Upper lobe of right lung (tissue), 1 donor: ENCODE results near the gene COX4I2. TPM values are rescaled to one million over a fixed set of nuclear protein-coding genes. Genes with fewer than 3 reads are reported as not detected.

ENCODE experiments used
- ATAC-seq: fragments of 200-7000 bp; cut with Tn5 transposase; one replicate; pipeline ENCODE4 v1.9.1; 2020; ENCODE audit warnings: mild to moderate bottlenecking, moderate library complexity
- DNase-seq: peaks from one replicate; pipeline ENCODE4 v3.0.0-alpha.2; 2020
- H3K27ac ChIP-seq: fragments of 200-600 bp; one replicate; pipeline ENCODE4 v1.8.0; 2022
- H3K27me3 ChIP-seq: fragments of 200-600 bp; one replicate; pipeline ENCODE4 v1.8.0; 2022; ENCODE audit warnings: mild to moderate bottlenecking
- H3K36me3 ChIP-seq: fragments of 200-600 bp; one replicate; pipeline ENCODE4 v1.8.0; 2022
- H3K4me1 ChIP-seq: fragments of 200-600 bp; one replicate; pipeline ENCODE4 v1.8.0; 2022
- H3K4me3 ChIP-seq: fragments of 200-600 bp; one replicate; pipeline ENCODE4 v1.8.0; 2022; ENCODE audit warnings: mild to moderate bottlenecking
- H3K9me3 ChIP-seq: fragments of 200-600 bp; one replicate; pipeline ENCODE4 v1.8.0; 2022
- CTCF ChIP-seq: fragments of 200-600 bp; IDR thresholded peaks from one replicate; pipeline ENCODE4 v1.8.0; 2022; ENCODE audit warnings: antibody characterized with exemption
- intact Hi-C: fragments of 100-400 bp; cut with DNase I; formaldehyde crosslinking; loops from one replicate; pipeline ENCODE4 v1.11.0; 2022
- total RNA-seq: library from RNA; stranded (reverse); fragmentation: NEBNext Ultra II Directional; extraction: Animal tissue kit (Norgen Biotek cat#: 25700); gene quantifications from one replicate; pipeline ENCODE4 v1.2.1, GENCODE V29; 2021
- donor health status: DM: no; HTN: yes; CAD: no; lungs with severe emphysema.

Gene COX4I2
- total RNA-seq, 1 donor from 2014 or later: 19.1 TPM

- Histone ChIP-seq H3K9me3 (no peaks in the 10 kb centered on the region), H3K27me3 (no peaks in the 10 kb centered on the region), H3K4me1 (no peaks in the 10 kb centered on the region), H3K4me3 (no peak overlapping the region), H3K27ac (no peak overlapping the region), H3K36me3 (no peaks in the 10 kb centered on the region)
- ATAC-seq: no peak
- intact Hi-C loops: no loop called here
- TF ChIP-seq CTCF: no peak
- no peak for DNase-seq
Measured at GRCh38 chr20:31653561-31653960, 15.8 kb downstream of the COX4I2 start.

DNA sequence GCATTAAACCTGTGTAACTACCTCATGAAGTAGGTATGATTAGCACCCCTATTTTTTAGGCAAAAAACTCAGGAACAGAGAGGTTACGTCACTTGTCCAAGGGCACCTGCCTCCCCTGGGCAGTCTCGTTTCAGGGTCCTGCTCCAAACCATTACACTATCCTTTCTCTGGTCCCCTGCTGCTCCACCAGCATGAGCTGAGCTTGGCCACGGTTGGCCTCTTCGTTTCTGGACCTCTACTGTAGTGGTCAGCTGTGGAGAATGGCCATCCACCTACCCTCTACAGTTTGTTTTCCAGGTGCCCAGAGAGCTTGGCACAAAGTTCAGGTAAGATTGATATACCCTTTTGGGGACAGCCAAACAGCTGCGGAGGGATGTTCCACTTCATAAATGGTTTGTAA is 16.8 kb downstream of the COX4I2 start:
- no peaks in the 10 kb centered on the region for H3K36me3 ChIP-seq
- H3K4me1 ChIP-seq: no peaks in the 10 kb centered on the region
- intact Hi-C loops: no loop called here
- no peaks in the 10 kb centered on the region for H3K9me3 ChIP-seq
- no peaks in the 10 kb centered on the region for H3K27me3 ChIP-seq
- TF ChIP-seq CTCF: no peak
- H3K4me3 ChIP-seq: no peak overlapping the region
- no peak for DNase-seq
- ATAC-seq: no peak
- no peak overlapping the region for H3K27ac ChIP-seq

DNA sequence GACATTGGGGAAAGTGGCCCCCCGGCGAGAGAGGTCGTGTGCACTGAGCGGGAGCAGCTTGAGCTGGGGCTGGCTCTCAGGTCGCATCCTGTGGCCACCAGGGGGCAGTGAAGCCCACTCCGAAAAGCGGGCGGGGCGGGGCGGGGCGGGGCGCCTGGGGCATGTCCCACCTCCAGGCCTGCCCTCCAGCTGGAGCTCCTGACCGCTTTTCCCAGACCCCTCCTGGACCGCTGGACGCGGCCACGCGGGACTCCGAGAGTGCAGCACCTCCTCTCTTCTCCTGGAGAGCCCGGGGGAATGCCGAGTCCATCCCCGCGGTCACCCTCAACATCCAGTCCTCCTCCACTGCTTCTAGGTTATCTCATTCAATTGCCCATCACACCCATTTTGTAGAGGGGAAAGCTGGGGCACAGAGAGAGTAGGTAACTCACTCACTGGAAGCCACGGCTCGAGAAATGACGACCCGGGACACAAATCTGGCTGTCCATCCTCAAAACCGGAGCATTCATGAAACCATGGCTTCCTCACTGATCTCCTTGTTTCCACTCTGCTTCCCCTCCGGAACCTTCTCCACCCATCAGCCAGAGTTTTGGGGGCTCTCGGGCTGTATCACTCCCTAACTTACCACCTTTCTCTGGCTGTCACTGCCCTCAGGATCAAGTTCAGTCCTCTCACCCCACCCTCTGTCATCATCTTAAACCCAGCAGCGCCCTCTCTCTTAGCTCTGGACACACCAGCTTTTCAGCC is 24.1 kb downstream of the COX4I2 start:
- Histone ChIP-seq H3K36me3 (peaks cover 30% of the 10 kb centered on the region), H3K4me3 (peak overlapping the region; percentile 44), H3K27ac (peak overlapping the region; percentile 68), H3K9me3 (no peaks in the 10 kb centered on the region), H3K27me3 (no peaks in the 10 kb centered on the region), H3K4me1 (peaks cover 47% of the 10 kb centered on the region)
- peak; percentile 85 for TF ChIP-seq CTCF
- ATAC-seq (peak; percentile 90), DNase-seq (peak; percentile 89)
- intact Hi-C loops: loop anchor here (2.0 kb wide), 1 partner anchor 63 kb away; no protein-coding TSS in a partner anchor

- intact Hi-C loops: no loop called here
Measured at GRCh38 chr20:31662372-31662854, 24.7 kb downstream of the COX4I2 start.

GRCh38 chr20:31663524-31663837 is 25.8 kb downstream of the COX4I2 start:
- intact Hi-C loops: no loop called here
- Histone ChIP-seq H3K4me3 (no peak overlapping the region), H3K27ac (peak overlapping the region; percentile 78), H3K36me3 (peaks cover 30% of the 10 kb centered on the region), H3K9me3 (no peaks in the 10 kb centered on the region), H3K4me1 (peaks cover 62% of the 10 kb centered on the region), H3K27me3 (no peaks in the 10 kb centered on the region)
- DNase-seq: no peak
- no peak for ATAC-seq
- no peak for TF ChIP-seq CTCF

More at GRCh38 chr20:31662372-31662854, 24.7 kb downstream of the COX4I2 start:
- peak overlapping the region; percentile 44 for H3K4me3 ChIP-seq
- no peak for ATAC-seq
- DNase-seq: no peak
- H3K36me3 ChIP-seq: peaks cover 30% of the 10 kb centered on the region
- no peak for TF ChIP-seq CTCF
- peak overlapping the region; percentile 68 for H3K27ac ChIP-seq
- H3K27me3 ChIP-seq: no peaks in the 10 kb centered on the region
- peaks cover 52% of the 10 kb centered on the region for H3K4me1 ChIP-seq
- H3K9me3 ChIP-seq: no peaks in the 10 kb centered on the region
